ENCODE measurements around the gene EFNA3. TPM values are rescaled to one million over a fixed set of nuclear protein-coding genes. Genes with fewer than 3 reads are reported as not detected.
A peak's percentile ranks its signal among the peaks of the same experiment; 100 is the strongest.

Gene EFNA3
- polyA plus RNA-seq, 1 donor (not counting 4 experiments of a cell fraction or from before 2014, with no cell fraction given): 4.4 TPM

DNA sequence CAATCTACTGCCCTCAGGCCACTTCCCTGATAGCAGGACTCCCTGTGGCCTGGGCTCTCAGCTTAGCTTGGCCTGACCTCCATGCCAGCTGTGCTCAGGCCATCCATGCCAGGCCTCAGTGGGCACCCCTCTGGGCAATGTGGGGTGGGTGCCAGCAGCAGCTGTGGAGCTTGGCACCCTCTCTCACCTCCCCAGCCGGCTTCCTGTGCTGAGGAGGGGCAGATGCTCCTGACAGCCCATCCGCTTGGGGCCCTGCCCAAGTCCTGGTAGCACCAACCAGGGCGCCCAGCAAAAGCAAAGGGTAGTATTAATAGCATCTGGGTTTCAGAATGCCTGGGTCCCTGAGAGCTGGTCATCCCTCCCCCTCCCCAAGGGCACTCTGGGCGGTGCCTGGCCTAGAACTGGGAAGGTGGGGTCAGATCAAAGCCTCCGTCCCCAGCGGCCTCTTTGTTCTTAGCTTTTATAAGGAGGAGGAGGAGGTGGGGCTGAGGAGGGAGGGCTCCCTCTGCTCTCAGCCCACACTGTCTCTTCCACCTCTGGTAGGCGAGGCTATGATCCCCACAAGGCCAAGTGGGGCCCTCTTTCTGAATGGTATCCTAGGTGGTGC is 9.0 kb upstream of the EFNA3 start:
- no peak overlapping the region for H3K9ac ChIP-seq (ENCODE audit: control insufficient read depth, extremely low read depth, insufficient read depth, low read length)
- H3K4me3 ChIP-seq (ENCODE audit: control insufficient read depth in 2 of 3, extremely low read depth in 1 of 3, insufficient read depth in 2 of 3, low read depth in 1 of 3, low read length in 3 of 3): no peak overlapping the region
- TF ChIP-seq EZH2 (IDR thresholded peaks at IDR 0.05; ENCODE audit: low read length) (no peak), CTCF (optimal IDR thresholded peaks at IDR 0.05 in 1 of 3, IDR thresholded peaks at IDR 0.05 in 1 of 3, conservative IDR thresholded peaks at IDR 0.05 in 1 of 3; ENCODE audit: extremely low read depth in 1 of 3, insufficient read depth in 2 of 3, low read length in 3 of 3) (no peak)
- no peaks in the 10 kb centered on the region for H3K27me3 ChIP-seq (ENCODE audit: control insufficient read depth, extremely low read depth, insufficient read depth, low read length)
- H3K4me1 ChIP-seq (ENCODE audit: control insufficient read depth, extremely low read depth, insufficient read depth, low read length): peaks cover 23% of the 10 kb centered on the region
- H3K4me2 ChIP-seq (ENCODE audit: control insufficient read depth, extremely low read depth, insufficient read depth, low read depth, low read length): no peak overlapping the region
- no peaks in the 10 kb centered on the region for H3K9me3 ChIP-seq (ENCODE audit: control insufficient read depth, low read depth, low read length)
- no peak overlapping the region for H2AFZ ChIP-seq (ENCODE audit: control insufficient read depth, low read length)
- no peaks in the 10 kb centered on the region for H3K79me2 ChIP-seq (ENCODE audit: control insufficient read depth, insufficient read depth, low read length)
- no peaks in the 10 kb centered on the region for H4K20me1 ChIP-seq (ENCODE audit: control insufficient read depth, extremely low read depth, insufficient read depth, low read length)
- H3K9me1 ChIP-seq (ENCODE audit: control insufficient read depth, extremely low read depth, insufficient read depth, low read length): no peaks in the 10 kb centered on the region
- no peak for FAIRE-seq
- no peak overlapping the region for H3K27ac ChIP-seq (ENCODE audit: control insufficient read depth, insufficient read depth, low read length)
- dilution Hi-C loops (cut with MboI; ENCODE audit: extremely low pct_ligation_motif_present, low sequenced_read_pairs): no loop called here
- H3K36me3 ChIP-seq (ENCODE audit: control insufficient read depth in 2 of 2, extremely low read depth in 1 of 2, insufficient read depth in 2 of 2, low read length in 2 of 2): peaks cover 0 to 18% of the 10 kb centered on the region in 2 experiments
- no peak for DNase-seq (ENCODE audit: low read depth, low spot score)

GRCh38 chr1:155070158-155070621 is 8.4 kb upstream of the EFNA3 start:
- no peak overlapping the region for H2AFZ ChIP-seq (ENCODE audit: control insufficient read depth, low read length)

More at GRCh38 chr1:155070158-155070621, 8.4 kb upstream of the EFNA3 start:
- no peak overlapping the region for H3K4me3 ChIP-seq (ENCODE audit: control insufficient read depth in 2 of 3, extremely low read depth in 1 of 3, insufficient read depth in 2 of 3, low read depth in 1 of 3, low read length in 3 of 3)
- peaks cover 0 to 18% of the 10 kb centered on the region in 2 experiments for H3K36me3 ChIP-seq (ENCODE audit: control insufficient read depth in 2 of 2, extremely low read depth in 1 of 2, insufficient read depth in 2 of 2, low read length in 2 of 2)
- DNase-seq (ENCODE audit: low read depth, low spot score) (no peak), FAIRE-seq (no peak)
- H3K9me3 ChIP-seq (ENCODE audit: control insufficient read depth, low read depth, low read length): no peaks in the 10 kb centered on the region
- no peak overlapping the region for H3K27ac ChIP-seq (ENCODE audit: control insufficient read depth, insufficient read depth, low read length)
- TF ChIP-seq EZH2 (IDR thresholded peaks at IDR 0.05; ENCODE audit: low read length): no peak
- no peak for TF ChIP-seq CTCF (optimal IDR thresholded peaks at IDR 0.05 in 1 of 3, IDR thresholded peaks at IDR 0.05 in 1 of 3, conservative IDR thresholded peaks at IDR 0.05 in 1 of 3; ENCODE audit: extremely low read depth in 1 of 3, insufficient read depth in 2 of 3, low read length in 3 of 3)
- H3K9ac ChIP-seq (ENCODE audit: control insufficient read depth, extremely low read depth, insufficient read depth, low read length): peak overlapping the region; percentile 63
- H3K27me3 ChIP-seq (ENCODE audit: control insufficient read depth, extremely low read depth, insufficient read depth, low read length): no peaks in the 10 kb centered on the region
- no peaks in the 10 kb centered on the region for H3K9me1 ChIP-seq (ENCODE audit: control insufficient read depth, extremely low read depth, insufficient read depth, low read length)
- H3K4me1 ChIP-seq (ENCODE audit: control insufficient read depth, extremely low read depth, insufficient read depth, low read length): peaks cover 21% of the 10 kb centered on the region
- peak overlapping the region; percentile 86 for H3K4me2 ChIP-seq (ENCODE audit: control insufficient read depth, extremely low read depth, insufficient read depth, low read depth, low read length)
- no peaks in the 10 kb centered on the region for H4K20me1 ChIP-seq (ENCODE audit: control insufficient read depth, extremely low read depth, insufficient read depth, low read length)
- dilution Hi-C loops (cut with MboI; ENCODE audit: extremely low pct_ligation_motif_present, low sequenced_read_pairs): no loop called here
- H3K79me2 ChIP-seq (ENCODE audit: control insufficient read depth, insufficient read depth, low read length): no peaks in the 10 kb centered on the region

Measured in keratinocyte (primary cell).